GM10248 (cell line): ENCODE results near the gene PRKCZ.

Experiments used
- CTCF ChIA-PET: fragments of 300-600 bp; sonication (Branson Sonifier 250); formaldehyde crosslinking; extraction: SDS; loops from one replicate; lab custom pipeline; 2021; ENCODE audit warnings: antibody characterized with exemption; lab: Yijun Ruan, JAX
- POLR2A ChIA-PET: fragments of 350-650 bp; sonication (Branson Sonifier 250); formaldehyde crosslinking; extraction: SDS; loops from one replicate; lab custom pipeline; 2020; ENCODE audit warnings: antibody characterized with exemption; lab: Yijun Ruan, JAX
- DNase-seq: peaks from one replicate; pipeline ENCODE4 v3.0.0; 2012; ENCODE audit errors: extremely low spot score
- CTCF ChIP-seq: IDR thresholded peaks from 2 replicates; pipeline ENCODE4 v1.5.1; 2012; ENCODE audit warnings: mild to moderate bottlenecking, low read depth; ENCODE audit errors: extremely low read depth, missing control alignments, control extremely low read depth

Gene PRKCZ

GRCh38 chr1:2087766-2088165 lies 37.6 kb downstream of the PRKCZ start:
- no peak for TF ChIP-seq CTCF
- POLR2A ChIA-PET = no interaction called here
- DNase-seq = no peak
- CTCF ChIA-PET = no interaction called here

GRCh38 chr1:2088458-2088857 lies 38.2 kb downstream of the PRKCZ start:
- DNase-seq = no peak
- ChIA-PET CTCF (interaction anchor here (1.1 kb wide), 1 partner anchor 11 kb away, joined by 3 read pairs; no protein-coding TSS in a partner anchor), POLR2A (no interaction called here)
- no peak for TF ChIP-seq CTCF

- POLR2A ChIA-PET = no interaction called here
- no peak for DNase-seq
- CTCF ChIA-PET = interaction anchor here (1.1 kb wide), 1 partner anchor 12 kb away, joined by 3 read pairs; no protein-coding TSS in a partner anchor
- no peak for TF ChIP-seq CTCF
Measured at GRCh38 chr1:2089051-2089450, 38.8 kb downstream of the PRKCZ start.

- POLR2A ChIA-PET = no interaction called here
- CTCF ChIA-PET = no interaction called here
- no peak for DNase-seq
- TF ChIP-seq CTCF = no peak
Measured at GRCh38 chr1:2090216-2090890, 40.1 kb downstream of the PRKCZ start.

- ChIA-PET CTCF (interaction anchor here (1.3 kb wide), 1 partner anchor 47 kb away, joined by 6 read pairs; no protein-coding TSS in a partner anchor), POLR2A (no interaction called here)
- peak; percentile 42 for TF ChIP-seq CTCF
- peak; percentile 69 for DNase-seq
Measured at GRCh38 chr1:2091611-2092604, 41.7 kb downstream of the PRKCZ start.

GRCh38 chr1:2093055-2093454 lies 42.8 kb downstream of the PRKCZ start:
- TF ChIP-seq CTCF = no peak
- no peak for DNase-seq
- POLR2A ChIA-PET = no interaction called here
- CTCF ChIA-PET = interaction anchor here (1.3 kb wide), 1 partner anchor 46 kb away, joined by 6 read pairs; no protein-coding TSS in a partner anchor
